Stimulated activated CD4-positive, alpha-beta T cell treated with anti-CD3 and anti-CD28 coated beads, Interleukin-12 subunit alpha, Interleukin-12 subunit beta, amount 100 ng/mL, for 24 hours (primary cell): ENCODE results near the gene WDR5.

Experiments
- DNase-seq, 2 experiments: peaks; one replicate each; pipeline ENCODE4 v3.0.0-alpha.2; 2020; ENCODE audit warnings: low read depth in 2 of 2

Gene WDR5

DNA sequence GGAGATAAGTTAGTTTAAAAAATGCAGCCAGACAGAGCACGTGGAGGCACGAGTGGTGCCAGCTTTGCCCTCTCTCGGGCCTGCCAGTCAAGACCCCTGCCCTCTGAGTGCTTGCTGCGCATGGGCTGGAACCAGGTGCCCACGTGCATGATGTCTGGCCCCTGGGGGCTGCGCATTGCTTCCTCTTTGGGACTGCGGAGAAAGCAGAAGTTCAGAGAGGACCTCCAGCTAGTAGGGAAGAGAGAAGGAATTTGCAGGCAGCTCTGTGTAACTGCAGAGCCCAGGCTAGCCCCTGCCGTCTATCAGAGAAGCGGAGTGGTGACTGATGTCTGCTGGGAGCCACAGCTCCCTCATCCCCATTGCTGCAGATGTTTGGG lies 38.2 kb downstream of the WDR5 start:
- no peak for DNase-seq

DNA sequence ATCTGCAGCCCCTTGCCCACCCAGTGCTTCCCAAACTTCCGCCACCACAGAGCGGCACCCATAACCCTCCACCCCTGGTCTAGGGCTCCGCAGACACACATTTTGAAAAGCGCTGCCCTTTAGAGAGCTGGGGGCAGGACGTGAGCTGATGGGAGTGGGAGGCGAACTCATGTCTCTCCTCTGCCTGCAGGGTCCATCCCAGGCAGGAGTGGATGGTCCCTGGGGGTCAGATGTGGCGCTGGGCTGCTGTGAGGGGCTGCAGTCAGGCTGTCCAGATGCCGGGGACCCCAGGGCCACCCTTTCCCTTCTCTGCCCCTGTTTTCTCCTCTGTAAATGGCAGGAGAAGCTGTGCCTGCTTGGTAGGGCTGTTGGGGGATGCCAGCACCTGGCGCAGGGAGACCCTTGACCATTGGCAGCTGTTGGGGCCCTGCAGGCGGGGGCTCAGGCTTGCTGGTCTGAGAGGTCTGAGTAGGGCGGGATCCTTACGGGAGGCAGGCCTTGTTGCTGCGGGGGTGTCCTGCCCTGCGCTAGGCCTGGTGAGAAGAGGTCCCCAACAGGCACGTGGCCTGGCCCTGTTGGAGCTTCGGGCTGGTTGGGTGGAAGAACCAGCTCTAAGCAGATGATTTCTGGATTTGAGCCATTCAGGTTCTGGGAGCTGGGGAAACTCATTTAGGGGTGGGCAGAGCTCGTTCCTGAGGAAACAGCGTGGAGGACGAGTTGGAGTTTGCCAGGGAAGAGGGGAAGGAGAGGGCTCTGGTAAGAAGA lies 38.8 kb downstream of the WDR5 start:
- DNase-seq: no peak

DNA sequence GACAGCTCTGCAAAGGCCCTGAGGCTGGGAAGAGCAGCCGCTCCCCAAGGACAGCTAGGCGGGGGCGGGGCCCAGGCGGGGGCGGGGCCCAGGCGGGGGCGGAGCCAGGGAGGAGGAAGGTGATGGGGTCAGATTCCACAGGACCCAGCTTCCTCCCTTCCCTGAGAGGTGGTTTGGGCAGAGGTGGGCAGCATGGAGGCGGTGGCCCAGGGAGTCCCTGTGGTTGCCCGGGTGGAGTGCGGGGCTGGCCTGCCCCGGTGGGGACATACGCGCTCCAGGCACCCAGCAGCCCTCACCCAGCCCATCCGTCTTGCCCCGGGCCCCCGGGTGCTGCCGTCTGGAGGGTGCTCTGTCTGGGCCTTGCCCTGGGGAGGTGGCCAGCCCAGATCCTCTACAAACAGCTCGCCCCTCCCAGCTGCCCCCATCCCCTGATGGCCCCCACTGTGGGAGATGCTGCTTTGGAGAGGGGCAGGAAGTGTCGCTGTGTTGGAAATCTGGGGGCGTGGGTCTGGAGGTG lies 39.5 kb downstream of the WDR5 start:
- no peak for DNase-seq

DNA sequence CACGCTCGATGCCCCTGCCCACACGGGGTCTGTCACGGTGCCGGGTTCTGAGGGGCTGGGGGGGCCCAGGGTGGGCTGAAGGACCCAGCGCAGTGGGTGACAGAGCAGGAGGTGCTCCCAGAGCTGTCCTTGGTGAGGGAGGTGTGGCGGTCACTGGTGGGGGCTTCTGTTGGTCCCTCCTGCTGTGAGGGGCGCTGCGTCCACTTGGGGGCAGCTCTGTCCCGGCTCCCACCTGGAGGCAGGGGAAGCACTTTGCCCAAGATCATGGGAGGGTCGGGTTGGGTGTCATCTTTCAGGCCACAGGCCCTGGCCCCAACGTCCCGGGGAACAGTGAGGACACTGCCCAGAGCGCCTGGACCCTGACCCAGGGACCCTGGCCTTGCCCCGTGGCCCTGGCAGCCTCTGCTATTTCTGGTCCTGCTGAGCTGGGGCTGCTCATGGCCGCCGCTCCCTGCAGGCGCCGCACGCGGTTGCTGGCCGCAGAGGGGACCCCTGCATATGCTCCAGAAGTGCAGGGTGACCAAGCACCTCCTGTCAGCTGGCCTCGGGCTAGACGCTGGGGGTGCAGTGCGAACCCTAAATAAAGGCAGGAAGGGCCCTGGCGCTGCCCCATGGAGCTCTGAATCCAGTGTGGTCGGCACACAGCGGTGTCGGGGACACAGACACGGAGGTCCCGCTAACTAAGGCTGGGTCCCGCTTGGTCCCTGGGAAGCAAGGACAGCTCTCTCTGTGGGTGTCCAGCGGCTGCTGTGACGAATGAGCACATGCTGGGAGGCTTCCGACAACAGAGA lies 40.1 kb downstream of the WDR5 start:
- no peak for DNase-seq

DNA sequence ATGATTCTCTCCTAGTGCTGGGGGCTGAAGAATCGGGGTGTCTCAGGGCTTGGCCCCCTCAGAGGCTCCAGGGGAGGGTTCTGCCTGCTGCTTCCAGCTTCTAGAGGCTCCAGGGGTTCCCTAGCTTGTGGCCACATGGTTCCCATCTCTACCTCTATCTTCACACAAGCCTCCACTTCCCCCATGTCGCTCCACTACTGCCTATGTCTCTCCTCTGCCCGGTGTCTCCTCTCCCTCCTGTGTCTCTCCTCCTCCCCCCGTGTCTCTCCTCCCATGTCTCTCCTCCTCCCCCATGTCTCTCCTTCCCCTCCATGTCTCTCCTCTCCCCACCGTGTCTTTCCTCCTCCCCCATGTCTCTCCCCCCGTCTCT lies 40.7 kb downstream of the WDR5 start:
- no peak for DNase-seq

DNA sequence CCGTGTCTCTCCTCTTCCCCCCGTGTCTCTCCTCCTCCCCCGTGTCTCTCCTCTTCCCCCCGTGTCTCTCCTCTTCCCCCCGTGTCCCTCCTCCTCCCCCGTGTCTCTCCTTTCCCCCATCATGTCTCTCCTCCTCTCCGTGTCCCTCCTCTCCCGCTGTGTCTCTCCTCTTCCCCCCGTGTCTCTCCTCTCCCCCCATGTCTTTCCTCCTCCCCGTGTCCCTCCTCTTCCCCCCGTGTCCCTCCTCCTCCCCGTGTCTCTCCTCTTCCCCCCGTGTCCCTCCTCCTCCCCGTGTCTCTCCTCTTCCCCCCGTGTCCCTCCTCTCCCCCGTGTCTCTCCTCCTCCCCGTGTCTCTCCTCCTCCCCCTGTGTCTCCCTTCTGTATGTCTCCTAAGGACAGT lies 41.3 kb downstream of the WDR5 start:
- no peak for DNase-seq

DNA sequence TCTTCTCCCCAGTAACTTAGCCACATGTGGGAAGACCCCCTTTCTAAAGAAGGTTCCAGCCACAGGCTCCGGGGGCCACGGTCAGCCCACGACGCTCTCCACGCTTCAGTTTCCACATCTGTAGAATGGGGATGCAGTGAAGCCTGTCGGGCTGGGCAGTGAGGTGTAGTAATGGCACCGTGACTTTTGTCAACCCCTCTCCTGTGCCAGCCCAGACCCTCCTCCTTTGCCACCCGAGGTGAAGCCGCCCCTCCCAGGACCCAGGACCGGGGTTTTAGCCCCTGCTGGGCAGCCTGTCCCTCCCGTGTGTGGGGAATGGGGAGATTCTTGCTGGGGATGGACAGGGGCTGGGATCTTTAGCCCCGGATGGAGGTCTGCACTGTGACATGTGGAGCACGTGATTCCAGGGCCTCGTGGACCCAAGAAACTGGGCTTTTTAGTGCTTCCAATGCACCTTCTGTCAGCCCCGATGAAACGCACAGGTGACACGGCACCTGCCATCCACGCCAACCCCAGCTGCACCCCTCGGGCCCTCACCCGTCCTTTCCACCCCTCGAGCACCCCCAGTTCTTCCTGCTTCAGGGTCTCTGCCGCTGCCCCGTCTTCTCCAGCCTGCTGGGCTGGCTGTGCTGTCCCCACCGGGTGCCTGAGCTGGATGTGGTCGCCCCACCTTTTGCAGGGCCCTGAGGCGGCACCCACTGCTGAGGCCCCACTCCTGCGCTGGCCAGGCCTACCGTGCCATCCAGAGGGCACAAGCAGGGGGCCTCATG lies 41.9 kb downstream of the WDR5 start:
- no peak for DNase-seq

DNA sequence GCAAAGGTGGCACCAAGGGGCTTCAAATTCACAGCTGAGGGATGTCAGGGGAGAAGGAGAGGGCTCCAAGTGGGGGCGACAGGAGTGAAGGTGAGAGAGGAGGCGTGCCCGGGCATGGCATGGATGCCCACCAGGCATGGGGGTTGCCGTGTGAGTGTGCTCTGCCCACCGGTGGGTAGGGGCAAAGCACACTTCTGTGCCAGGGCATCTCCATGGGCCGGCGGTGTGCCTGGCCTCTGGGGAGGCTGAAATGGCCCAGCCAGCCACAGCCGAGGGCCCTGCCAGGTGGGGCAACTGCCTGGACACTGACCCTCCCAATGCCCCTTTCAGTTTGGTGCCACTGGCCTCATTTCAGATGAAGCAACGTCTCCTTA lies 42.5 kb downstream of the WDR5 start:
- DNase-seq: no peak

DNA sequence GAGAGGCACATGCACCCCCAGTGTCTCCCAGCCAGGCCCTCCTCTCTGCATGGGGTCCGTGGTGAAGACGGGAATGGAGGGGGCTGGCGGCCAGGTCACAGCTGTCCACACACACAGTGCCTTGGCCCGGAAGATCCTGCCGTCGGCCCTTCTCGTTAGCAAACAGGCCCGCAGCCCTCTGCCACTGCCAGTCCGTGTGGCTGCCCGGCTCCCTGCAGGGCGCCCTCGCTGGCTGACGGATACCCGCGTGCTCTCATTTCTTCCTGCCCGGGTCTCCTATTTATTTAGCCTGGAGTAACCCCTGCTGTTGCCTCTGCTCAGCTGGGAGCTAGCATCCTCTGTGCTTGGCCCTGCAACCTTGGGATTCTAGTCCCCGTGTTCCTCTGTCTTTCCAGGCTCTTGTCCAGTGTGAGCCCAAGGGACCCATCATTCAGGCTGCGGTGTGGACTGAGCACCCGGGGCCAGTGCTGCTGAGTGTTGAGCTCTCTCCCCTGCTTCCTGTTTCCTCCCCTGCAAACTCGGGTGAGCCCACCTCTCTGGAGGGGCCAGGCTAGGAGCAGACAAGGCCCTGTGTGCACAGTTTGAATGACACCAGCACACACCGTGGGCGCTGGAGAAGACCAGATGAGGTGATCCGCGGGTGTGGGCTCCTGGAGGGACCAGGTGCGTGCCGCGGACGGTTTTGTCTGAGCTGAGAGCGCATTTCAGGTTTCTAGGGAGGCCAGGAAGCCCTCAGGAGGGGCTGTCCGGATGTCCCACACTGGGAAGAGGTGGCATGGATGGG lies 43.1 kb downstream of the WDR5 start:
- no peak for DNase-seq

DNA sequence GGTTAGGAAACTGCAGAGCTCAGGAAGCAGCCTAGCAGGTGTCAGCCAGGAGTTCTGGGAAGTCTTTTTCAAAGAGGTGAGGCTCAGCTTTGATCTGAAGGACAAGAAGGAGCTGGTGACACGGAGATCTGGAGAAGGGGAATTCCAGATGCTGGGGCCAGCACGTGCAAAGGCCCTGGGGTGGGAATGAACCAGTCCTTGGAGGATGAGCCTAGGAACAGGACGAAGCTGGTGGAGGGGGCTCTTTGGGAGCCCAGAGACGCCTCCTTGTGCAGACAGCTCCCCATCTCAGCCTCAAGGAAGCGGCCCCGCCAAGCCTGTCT lies 43.7 kb downstream of the WDR5 start:
- DNase-seq: no peak

DNA sequence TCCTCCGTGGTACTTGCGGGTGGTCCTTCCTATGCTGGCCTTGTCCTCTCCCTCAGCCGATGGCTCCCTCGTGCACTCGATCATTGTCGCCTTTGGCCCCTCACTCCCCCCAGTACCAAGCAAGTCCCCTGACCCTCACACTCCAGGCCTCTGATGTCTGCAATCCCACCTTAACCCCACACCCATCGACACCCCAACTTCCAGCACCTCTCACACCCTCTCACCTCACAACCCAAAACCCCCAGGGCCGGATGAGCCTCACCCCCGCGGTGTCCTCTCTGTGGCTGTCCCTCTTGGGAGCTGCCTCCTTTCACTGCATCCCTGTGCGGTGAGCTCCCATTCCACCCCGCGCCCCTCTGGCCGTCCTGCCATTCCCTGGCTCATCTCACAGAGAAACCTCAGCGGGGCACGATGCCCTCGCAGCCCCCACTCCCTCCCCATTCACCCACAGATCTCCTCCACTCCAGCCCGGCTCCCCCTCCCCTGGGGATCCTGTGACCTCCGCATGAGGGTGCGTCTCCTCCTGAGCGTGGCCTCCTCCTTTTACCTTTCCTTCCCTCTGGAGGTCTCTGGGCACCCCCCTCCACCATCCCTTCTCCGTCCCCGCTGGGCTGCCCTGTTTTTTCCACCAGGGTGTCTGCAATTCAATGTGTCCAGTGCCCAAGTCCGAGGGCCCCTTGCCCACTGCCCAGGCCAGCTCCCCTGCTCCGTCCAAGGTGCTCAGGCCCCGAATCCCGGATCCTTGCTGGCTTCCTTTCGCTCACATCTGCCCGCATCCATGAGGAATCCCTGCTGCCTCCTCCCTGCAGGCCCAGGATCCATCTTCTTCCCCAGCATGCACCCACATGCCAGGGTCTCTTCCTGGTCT lies 44.3 kb downstream of the WDR5 start:
- DNase-seq: no peak

DNA sequence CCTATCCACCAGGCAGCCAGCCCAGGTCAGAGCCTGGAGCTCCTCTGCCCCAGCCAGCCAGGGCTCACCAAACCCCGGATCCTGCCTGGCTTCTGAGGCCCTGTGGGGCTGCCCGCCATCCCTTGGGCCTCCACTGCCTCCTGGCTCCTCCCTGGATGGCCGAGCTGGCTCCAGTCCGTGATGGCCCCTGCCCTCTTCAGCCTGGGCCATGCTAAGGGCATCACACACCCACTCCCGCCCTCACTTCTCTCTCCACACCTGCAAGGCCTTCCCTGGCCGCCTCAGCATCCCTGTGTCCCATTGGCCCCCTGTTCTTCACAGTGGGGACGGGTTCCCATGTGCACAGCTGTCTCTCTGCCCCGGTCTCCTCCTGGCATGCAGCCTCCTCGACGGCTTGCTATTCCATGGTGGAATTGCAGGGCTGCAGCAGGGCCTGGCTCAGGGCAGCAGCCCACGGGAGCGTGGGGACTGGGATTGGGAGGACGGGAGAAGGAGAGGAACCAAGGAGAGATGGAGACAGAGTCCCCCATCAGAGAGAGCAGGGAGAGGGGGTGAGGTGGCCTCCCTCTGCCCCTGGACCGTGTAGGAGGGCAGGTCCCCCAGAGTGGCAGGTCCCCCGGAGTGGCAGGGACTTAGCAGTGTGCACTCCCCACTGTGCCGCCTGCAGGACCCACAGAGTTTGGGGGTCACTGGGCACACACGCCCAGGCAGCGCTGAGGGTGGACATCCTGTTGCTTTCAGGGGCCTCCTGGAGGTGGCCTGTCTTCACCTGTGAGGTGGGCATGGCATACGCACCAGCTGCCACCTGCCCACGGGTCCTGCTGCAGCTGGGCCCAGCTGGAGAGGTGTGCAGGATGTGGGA lies 45.1 kb downstream of the WDR5 start:
- no peak for DNase-seq

DNA sequence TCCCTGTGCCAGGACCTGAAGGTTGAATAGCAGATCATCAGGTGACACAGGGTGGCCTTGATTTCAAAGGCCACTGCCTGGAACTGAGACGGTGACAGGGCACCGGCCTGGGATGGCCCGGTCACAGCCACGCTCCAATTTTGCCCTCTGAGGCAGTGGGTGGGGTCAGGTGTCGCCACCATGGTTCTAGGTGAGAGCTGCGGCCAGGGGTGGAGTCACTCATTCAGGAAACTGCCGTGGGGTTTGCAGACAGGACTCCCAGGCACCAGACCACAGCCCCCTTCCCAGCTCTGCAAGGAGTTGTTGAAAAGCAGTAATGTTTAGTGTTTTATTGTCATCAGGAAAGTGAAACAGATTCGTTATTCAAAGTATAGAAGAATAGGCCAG lies 45.8 kb downstream of the WDR5 start:
- DNase-seq: no peak

DNA sequence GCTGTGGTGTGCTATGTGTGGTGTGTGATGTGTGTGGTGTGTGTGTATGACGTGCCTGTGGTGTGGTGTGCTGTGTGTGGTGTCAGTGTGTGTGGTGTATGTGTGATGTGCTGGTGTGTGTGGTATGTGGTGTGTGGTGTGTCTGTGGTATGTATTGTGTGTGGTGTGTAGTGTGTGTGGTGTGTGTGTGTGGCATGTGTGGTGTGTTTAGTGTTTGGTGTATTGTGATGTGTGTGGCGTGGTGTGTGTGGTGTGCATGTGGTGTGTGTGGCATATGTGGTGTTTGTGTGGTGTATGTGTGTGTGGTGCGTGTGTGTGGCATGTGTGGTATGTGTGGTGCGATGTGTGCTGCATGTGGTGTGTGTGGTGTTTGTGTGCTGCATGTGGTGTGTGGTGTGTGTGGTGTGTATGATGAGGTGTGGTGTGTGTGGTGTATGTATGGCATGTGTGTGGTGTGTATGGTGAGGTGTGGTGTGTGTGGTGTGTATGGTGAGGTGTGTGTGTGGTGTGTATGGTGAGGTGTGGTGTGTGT lies 46.7 kb downstream of the WDR5 start:
- no peak for DNase-seq

DNA sequence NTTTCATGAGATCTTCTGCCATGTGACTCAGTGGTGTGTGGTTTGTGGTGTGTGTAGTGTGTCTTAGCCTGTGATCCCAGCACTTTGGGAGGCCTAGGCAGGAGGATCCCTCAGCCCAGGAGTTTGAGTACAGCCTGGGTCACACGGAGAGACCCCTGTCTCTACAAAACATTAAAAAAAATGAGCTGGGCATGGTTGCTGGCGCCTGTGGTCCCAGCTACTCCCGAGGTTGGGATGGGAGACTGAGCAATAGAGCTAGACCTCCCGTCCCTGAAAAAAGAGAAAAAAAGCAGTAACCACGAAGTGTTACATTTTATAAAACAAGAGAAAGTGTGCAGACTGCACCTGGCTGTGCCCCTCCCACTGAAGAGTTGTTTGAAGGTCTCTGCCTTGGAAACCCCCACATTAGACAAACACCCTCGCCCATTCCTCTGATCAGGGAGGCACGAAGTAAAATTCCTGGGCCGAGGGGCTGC lies 49.7 kb downstream of the WDR5 start:
- no peak for DNase-seq

DNA sequence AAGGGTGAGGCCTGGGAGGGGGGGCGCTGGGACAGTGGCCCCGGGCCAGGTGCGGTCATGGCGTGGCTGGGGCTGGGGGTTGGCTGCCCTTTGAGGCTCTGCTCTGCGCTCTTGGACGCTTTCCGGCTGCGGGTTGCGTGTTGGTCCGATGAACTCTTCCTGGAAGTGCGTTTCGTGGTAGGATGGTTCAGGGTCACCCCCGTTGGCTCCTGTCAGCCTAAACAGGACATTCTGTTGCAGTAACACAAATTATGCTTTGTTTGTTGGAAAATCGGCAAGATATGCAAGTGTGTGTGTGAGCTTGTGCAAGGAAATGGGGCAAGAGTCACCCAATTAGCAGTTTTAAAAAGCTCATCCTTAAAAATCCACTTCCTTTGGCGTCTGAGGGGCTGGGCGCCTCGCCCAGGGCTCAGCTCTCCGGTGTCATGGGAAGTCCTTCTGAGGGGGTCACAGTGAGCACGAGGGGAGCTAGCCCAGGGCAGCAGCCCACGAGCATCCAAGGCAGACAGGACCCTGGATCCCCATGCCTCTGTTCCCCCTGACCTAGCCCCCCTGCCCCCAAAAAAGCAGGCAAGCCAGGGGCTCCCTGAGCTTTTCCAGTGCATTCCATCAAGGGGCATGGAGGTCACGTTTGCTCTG lies 50.7 kb downstream of the WDR5 start:
- DNase-seq: no peak

DNA sequence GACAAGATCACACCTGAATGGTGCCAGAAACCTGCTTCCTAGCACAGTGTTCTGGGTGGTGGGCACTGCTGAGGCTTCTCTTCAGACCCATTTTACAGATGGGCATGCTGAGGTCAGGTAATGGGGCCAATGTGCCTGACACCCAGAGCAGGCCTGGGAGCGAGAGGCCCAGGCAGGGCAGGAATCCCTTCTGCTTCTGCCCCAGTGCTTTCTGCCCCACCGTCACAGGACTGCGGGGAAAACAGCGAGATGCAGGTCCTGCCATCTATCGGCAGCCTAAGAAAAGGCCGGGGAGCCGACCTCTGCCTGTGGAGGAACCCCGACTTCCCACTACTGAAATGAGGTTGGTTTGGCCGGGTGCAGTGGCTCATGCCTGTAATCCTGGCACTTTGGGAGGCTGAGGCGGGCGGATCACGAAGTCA lies 51.2 kb downstream of the WDR5 start:
- DNase-seq: no peak

DNA sequence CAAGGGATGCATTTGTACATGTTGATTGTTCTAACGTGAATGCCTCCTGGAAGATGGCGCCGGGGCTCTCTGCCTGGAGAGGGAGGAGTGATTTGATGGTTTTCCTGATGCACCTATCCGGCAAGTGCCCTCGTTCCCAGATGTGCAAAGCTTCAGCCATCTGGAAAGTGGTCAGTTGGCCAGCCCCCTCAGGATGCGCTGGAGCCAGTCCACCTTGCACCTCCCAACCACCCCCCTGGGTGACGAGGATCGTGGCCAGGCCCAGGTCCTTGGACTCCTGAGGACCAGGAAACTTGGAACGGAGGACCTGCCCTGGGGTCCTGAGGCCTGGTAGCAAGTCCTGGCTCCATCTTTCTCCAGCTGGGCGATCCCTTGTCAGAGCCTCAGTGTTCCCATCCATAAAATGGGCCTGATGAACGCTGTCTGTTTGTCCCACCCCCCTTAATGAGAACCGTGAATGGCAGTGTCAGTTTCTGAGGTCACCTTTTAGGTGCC lies 52.1 kb downstream of the WDR5 start:
- DNase-seq: no peak
